WTC11 (cell line): ENCODE measurements around the gene CYP27A1. TPM values are rescaled to one million over a fixed set of nuclear protein-coding genes. Genes with fewer than 3 reads are reported as not detected.

Source experiments
- ATAC-seq: fragments of 200-7000 bp; cut with Tn5 transposase; 2 replicates; pipeline ENCODE4 v1.10.0; 2021; ENCODE audit warnings: mild to moderate bottlenecking, moderate library complexity
- CTCF ChIA-PET: fragments of 300-600 bp; sonication (Branson Sonifier 250); formaldehyde crosslinking; loops from one replicate; lab custom pipeline; 2021; ENCODE audit warnings: antibody characterized with exemption; lab: Charles Lee
- POLR2A ChIA-PET: fragments of 350-600 bp; sonication (Branson Sonifier 250); formaldehyde crosslinking; loops from one replicate; lab custom pipeline; 2021; ENCODE audit warnings: antibody characterized with exemption; lab: Charles Lee
- DNase-seq: peaks from one replicate; pipeline ENCODE4 v3.0.0; 2021; ENCODE audit warnings: low spot score
- H3K27ac Mint-ChIP-seq: 2 replicates; pipeline ENCODE4 v1.8.0; 2021; ENCODE audit warnings: mixed read lengths
- H3K27me3 Mint-ChIP-seq: 2 replicates; pipeline ENCODE4 v1.8.0; 2021; ENCODE audit warnings: low read depth, mild to moderate bottlenecking, moderate library complexity, mixed read lengths
- H3K36me3 Mint-ChIP-seq: 2 replicates; pipeline ENCODE4 v1.8.0; 2021; ENCODE audit warnings: mixed read lengths
- H3K4me1 Mint-ChIP-seq: 2 replicates; pipeline ENCODE4 v1.8.0; 2022; ENCODE audit warnings: mixed read lengths
- H3K4me3 Mint-ChIP-seq: 2 replicates; pipeline ENCODE4 v1.8.0; 2021; ENCODE audit warnings: mild to moderate bottlenecking, moderate library complexity, mixed read lengths
- H3K9me3 Mint-ChIP-seq: 2 replicates; pipeline ENCODE4 v1.8.0; 2021; ENCODE audit warnings: mixed read lengths
- CBFB ChIP-seq: sonication (generic); formaldehyde crosslinking; IDR thresholded peaks from 2 replicates; pipeline ENCODE4 v1.8.1; 2022; ENCODE audit warnings: mild to moderate bottlenecking, low read depth, missing genetic modification reagents
- CREB1 ChIP-seq: sonication (generic); formaldehyde crosslinking; IDR thresholded peaks from 2 replicates; pipeline ENCODE4 v1.8.0; 2023; ENCODE audit warnings: mild to moderate bottlenecking, missing genetic modification reagents
- EMX1 ChIP-seq: fragments of 250-450 bp; sonication (Bioruptor Pico); IDR thresholded peaks from 2 replicates; pipeline ENCODE4 v1.8.0; 2021; ENCODE audit warnings: mild to moderate bottlenecking
- ESRRA ChIP-seq: sonication (generic); formaldehyde crosslinking; IDR thresholded peaks from 2 replicates; pipeline ENCODE4 v1.8.1; 2022; ENCODE audit warnings: mild to moderate bottlenecking, missing genetic modification reagents, borderline replicate concordance
- HMGA2 ChIP-seq: fragments of 250-450 bp; sonication (Bioruptor Pico); IDR thresholded peaks from 2 replicates; pipeline ENCODE4 v1.4.0; 2021; ENCODE audit warnings: mild to moderate bottlenecking, moderate library complexity
- NFE2L1 ChIP-seq: sonication (generic); formaldehyde crosslinking; IDR thresholded peaks from 2 replicates; pipeline ENCODE4 v1.8.1; 2023; ENCODE audit warnings: missing genetic modification reagents
- NFYB ChIP-seq: sonication (generic); formaldehyde crosslinking; conservative IDR thresholded peaks from 2 replicates; pipeline ENCODE4 v1.8.0; 2022; ENCODE audit warnings: low read depth, missing genetic modification reagents
- NR2C2 ChIP-seq: sonication (generic); formaldehyde crosslinking; IDR thresholded peaks from 2 replicates; pipeline ENCODE4 v1.8.0; 2022; ENCODE audit warnings: mild to moderate bottlenecking, missing genetic modification reagents
- SMAD4 ChIP-seq: sonication (generic); formaldehyde crosslinking; IDR thresholded peaks from 2 replicates; pipeline ENCODE4 v1.8.0; 2022; ENCODE audit warnings: mild to moderate bottlenecking, missing genetic modification reagents
- SP1 ChIP-seq: sonication (generic); formaldehyde crosslinking; conservative IDR thresholded peaks from 2 replicates; pipeline ENCODE4 v1.8.1; 2022; ENCODE audit warnings: missing genetic modification reagents
- ZBTB21 ChIP-seq: sonication (generic); formaldehyde crosslinking; IDR thresholded peaks from 2 replicates; pipeline ENCODE4 v1.8.1; 2023; ENCODE audit warnings: mild to moderate bottlenecking, missing genetic modification reagents, borderline replicate concordance
- ZNF263 ChIP-seq: sonication (generic); formaldehyde crosslinking; IDR thresholded peaks from 2 replicates; pipeline ENCODE4 v1.8.1; 2022; ENCODE audit warnings: low read depth, mild to moderate bottlenecking, moderate library complexity, missing genetic modification reagents
- ZNF423 ChIP-seq: fragments of 250-450 bp; sonication (Bioruptor Pico); IDR thresholded peaks from 2 replicates; pipeline ENCODE4 v2.1.2; 2022; ENCODE audit warnings: mild to moderate bottlenecking, moderate library complexity
- total RNA-seq: library from RNA; stranded (reverse); gene quantifications from 3 replicates; pipeline ENCODE4 v1.2.3, GENCODE V29; 2021
- TF ChIP-seq, protein P1 (sequence below): fragments of 250-450 bp; sonication (Bioruptor Pico); conservative IDR thresholded peaks from 2 replicates; pipeline ENCODE4 v1.9.0; 2021; ENCODE audit warnings: mild to moderate bottlenecking
- TF ChIP-seq, protein P2 (sequence below): sonication (generic); formaldehyde crosslinking; IDR thresholded peaks from 2 replicates; pipeline ENCODE4 v1.8.0; 2023; ENCODE audit warnings: mild to moderate bottlenecking, missing genetic modification reagents
- TF ChIP-seq, protein P3 (sequence below): sonication (generic); formaldehyde crosslinking; IDR thresholded peaks from 2 replicates; pipeline ENCODE4 v1.8.0; 2022; ENCODE audit warnings: mild to moderate bottlenecking, missing genetic modification reagents
- TF ChIP-seq, protein P4 (sequence below): sonication (generic); formaldehyde crosslinking; IDR thresholded peaks from 2 replicates; pipeline ENCODE4 v1.8.1; 2023; ENCODE audit warnings: mild to moderate bottlenecking, missing genetic modification reagents
- TF ChIP-seq, protein P5 (sequence below): fragments of 250-450 bp; sonication (Bioruptor Pico); IDR thresholded peaks from 2 replicates; pipeline ENCODE4 v1.9.0; 2021; ENCODE audit warnings: mild to moderate bottlenecking
- TF ChIP-seq, protein P6 (sequence below): sonication (generic); formaldehyde crosslinking; conservative IDR thresholded peaks from 2 replicates; pipeline ENCODE4 v1.8.1; 2023; ENCODE audit warnings: mild to moderate bottlenecking, low read depth, missing genetic modification reagents, moderate library complexity
- TF ChIP-seq, protein P7 (sequence below): sonication (generic); formaldehyde crosslinking; IDR thresholded peaks from 2 replicates; pipeline ENCODE4 v1.8.1; 2023; ENCODE audit warnings: mild to moderate bottlenecking, missing genetic modification reagents, moderate library complexity

CYP27A1 gene
- total RNA-seq, 1 experiment from 2014 or later: 5.6 TPM

DNA sequence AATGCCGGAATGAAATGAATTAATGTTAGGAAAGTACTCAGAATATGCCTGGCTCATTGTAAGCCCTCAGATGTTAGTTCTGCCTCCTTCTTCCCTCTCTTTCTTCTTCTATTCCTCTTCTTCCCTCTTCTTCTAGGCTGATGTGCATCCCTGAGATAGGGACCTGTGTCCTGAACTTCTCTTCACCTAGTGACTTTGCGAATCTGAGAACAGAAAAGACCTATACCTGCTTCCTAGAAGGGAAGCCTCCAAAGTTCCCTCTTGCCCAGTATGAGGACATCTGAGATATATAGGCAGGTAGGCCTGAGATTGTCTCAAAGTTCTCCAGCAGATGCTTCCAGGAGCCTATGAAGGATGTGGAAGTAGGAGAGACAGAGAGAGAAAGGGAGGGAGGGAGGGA lies 8.1 kb upstream of the CYP27A1 start:
- no peak overlapping the region for H3K27ac Mint-ChIP-seq
- H3K4me1 Mint-ChIP-seq: no peaks in the 10 kb centered on the region
- no peak for TF ChIP-seq HMGA2 (CRISPR knock-in tag)
- no peak for TF ChIP-seq CBFB (CRISPR knock-in tag)
- TF ChIP-seq ESRRA (CRISPR knock-in tag): no peak
- TF ChIP-seq, protein P1, sequence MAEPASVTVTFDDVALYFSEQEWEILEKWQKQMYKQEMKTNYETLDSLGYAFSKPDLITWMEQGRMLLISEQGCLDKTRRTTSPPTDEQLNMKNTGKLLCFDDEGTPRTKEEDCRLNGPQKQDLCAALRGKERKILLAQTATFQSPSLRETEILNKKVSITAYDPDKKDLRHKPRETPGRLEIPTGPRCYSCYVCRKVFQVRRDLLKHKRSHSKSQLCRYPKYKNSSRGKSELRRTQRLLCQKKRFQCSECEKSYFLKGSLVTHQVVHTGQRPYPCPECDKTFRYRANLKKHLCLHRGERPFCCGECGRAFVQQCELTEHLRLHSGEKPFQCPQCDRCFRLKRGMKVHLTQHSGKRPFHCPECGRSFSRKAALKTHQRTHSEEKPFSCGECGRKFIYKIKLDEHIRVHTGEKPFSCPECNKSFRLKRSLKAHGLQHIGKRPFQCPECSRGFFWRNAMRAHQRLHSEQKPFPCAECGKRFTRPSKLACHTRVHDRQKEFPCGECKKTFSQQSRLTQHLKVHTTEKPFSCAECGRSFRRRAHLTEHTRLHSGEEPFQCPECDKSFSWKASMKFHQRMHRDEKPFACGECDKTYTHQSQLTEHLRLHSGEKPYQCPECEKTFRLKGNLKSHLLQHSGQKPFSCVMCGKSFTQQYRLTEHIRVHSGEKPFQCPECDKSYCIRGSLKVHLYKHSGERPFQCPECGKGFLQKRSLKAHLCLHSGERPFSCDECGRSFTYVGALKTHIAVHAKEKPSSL: no peak
- TF ChIP-seq ZBTB21 (CRISPR knock-in tag): no peak
- TF ChIP-seq, protein P2, sequence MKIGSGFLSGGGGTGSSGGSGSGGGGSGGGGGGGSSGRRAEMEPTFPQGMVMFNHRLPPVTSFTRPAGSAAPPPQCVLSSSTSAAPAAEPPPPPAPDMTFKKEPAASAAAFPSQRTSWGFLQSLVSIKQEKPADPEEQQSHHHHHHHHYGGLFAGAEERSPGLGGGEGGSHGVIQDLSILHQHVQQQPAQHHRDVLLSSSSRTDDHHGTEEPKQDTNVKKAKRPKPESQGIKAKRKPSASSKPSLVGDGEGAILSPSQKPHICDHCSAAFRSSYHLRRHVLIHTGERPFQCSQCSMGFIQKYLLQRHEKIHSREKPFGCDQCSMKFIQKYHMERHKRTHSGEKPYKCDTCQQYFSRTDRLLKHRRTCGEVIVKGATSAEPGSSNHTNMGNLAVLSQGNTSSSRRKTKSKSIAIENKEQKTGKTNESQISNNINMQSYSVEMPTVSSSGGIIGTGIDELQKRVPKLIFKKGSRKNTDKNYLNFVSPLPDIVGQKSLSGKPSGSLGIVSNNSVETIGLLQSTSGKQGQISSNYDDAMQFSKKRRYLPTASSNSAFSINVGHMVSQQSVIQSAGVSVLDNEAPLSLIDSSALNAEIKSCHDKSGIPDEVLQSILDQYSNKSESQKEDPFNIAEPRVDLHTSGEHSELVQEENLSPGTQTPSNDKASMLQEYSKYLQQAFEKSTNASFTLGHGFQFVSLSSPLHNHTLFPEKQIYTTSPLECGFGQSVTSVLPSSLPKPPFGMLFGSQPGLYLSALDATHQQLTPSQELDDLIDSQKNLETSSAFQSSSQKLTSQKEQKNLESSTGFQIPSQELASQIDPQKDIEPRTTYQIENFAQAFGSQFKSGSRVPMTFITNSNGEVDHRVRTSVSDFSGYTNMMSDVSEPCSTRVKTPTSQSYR: no peak
- no peak for TF ChIP-seq NFYB (CRISPR knock-in tag)
- TF ChIP-seq ZNF263 (CRISPR knock-in tag): no peak
- TF ChIP-seq, protein P3, sequence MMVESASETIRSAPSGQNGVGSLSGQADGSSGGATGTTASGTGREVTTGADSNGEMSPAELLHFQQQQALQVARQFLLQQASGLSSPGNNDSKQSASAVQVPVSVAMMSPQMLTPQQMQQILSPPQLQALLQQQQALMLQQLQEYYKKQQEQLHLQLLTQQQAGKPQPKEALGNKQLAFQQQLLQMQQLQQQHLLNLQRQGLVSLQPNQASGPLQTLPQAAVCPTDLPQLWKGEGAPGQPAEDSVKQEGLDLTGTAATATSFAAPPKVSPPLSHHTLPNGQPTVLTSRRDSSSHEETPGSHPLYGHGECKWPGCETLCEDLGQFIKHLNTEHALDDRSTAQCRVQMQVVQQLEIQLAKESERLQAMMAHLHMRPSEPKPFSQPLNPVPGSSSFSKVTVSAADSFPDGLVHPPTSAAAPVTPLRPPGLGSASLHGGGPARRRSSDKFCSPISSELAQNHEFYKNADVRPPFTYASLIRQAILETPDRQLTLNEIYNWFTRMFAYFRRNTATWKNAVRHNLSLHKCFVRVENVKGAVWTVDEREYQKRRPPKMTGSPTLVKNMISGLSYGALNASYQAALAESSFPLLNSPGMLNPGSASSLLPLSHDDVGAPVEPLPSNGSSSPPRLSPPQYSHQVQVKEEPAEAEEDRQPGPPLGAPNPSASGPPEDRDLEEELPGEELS (CRISPR knock-in tag): no peak
- TF ChIP-seq, protein P4, sequence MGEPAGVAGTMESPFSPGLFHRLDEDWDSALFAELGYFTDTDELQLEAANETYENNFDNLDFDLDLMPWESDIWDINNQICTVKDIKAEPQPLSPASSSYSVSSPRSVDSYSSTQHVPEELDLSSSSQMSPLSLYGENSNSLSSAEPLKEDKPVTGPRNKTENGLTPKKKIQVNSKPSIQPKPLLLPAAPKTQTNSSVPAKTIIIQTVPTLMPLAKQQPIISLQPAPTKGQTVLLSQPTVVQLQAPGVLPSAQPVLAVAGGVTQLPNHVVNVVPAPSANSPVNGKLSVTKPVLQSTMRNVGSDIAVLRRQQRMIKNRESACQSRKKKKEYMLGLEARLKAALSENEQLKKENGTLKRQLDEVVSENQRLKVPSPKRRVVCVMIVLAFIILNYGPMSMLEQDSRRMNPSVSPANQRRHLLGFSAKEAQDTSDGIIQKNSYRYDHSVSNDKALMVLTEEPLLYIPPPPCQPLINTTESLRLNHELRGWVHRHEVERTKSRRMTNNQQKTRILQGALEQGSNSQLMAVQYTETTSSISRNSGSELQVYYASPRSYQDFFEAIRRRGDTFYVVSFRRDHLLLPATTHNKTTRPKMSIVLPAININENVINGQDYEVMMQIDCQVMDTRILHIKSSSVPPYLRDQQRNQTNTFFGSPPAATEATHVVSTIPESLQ (CRISPR knock-in tag): no peak
- no peak for TF ChIP-seq EMX1 (CRISPR knock-in tag)
- no peak for TF ChIP-seq SP1 (CRISPR knock-in tag)
- no peak for TF ChIP-seq NR2C2 (CRISPR knock-in tag)
- no peak for TF ChIP-seq SMAD4 (CRISPR knock-in tag)
- TF ChIP-seq ZNF423: no peak
- TF ChIP-seq NFE2L1 (CRISPR knock-in tag): no peak
- TF ChIP-seq, protein P5, sequence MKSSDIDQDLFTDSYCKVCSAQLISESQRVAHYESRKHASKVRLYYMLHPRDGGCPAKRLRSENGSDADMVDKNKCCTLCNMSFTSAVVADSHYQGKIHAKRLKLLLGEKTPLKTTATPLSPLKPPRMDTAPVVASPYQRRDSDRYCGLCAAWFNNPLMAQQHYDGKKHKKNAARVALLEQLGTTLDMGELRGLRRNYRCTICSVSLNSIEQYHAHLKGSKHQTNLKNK (CRISPR knock-in tag): no peak
- peaks cover 14% of the 10 kb centered on the region for H3K27me3 Mint-ChIP-seq
- ATAC-seq (no peak), DNase-seq (no peak)
- H3K4me3 Mint-ChIP-seq: no peak overlapping the region
- CTCF ChIA-PET: no interaction called here
- POLR2A ChIA-PET: no interaction called here
- peaks cover 28% of the 10 kb centered on the region for H3K9me3 Mint-ChIP-seq
- H3K36me3 Mint-ChIP-seq: peaks cover 9% of the 10 kb centered on the region

DNA sequence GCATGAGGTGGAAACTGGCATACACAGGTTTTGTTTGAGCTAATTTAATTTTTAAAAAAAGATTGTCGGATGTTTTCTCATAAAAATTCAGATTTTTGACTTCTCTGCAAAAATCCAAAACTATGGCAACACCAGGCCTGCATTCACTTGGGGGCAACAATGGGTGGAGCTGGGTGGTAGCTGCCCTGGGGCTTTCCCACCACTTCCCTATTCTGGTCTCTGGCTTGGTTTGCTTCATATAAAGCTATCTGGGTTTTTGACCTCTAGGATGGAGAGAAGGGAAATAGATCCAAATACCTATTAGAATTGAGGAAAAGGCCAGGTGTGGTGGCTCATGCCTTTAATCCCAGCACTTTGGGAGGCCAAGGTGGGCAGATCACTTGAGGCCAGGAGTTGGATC lies 5.5 kb upstream of the CYP27A1 start:
- CTCF ChIA-PET: no interaction called here
- Mint-ChIP-seq H3K9me3 (peaks cover 28% of the 10 kb centered on the region), H3K4me1 (peaks cover 8% of the 10 kb centered on the region), H3K4me3 (no peak overlapping the region), H3K36me3 (peaks cover 9% of the 10 kb centered on the region), H3K27ac (no peak overlapping the region), H3K27me3 (peaks cover 27% of the 10 kb centered on the region)
- ATAC-seq: no peak
- POLR2A ChIA-PET: no interaction called here
- DNase-seq: no peak
- TF ChIP-seq, protein P6, sequence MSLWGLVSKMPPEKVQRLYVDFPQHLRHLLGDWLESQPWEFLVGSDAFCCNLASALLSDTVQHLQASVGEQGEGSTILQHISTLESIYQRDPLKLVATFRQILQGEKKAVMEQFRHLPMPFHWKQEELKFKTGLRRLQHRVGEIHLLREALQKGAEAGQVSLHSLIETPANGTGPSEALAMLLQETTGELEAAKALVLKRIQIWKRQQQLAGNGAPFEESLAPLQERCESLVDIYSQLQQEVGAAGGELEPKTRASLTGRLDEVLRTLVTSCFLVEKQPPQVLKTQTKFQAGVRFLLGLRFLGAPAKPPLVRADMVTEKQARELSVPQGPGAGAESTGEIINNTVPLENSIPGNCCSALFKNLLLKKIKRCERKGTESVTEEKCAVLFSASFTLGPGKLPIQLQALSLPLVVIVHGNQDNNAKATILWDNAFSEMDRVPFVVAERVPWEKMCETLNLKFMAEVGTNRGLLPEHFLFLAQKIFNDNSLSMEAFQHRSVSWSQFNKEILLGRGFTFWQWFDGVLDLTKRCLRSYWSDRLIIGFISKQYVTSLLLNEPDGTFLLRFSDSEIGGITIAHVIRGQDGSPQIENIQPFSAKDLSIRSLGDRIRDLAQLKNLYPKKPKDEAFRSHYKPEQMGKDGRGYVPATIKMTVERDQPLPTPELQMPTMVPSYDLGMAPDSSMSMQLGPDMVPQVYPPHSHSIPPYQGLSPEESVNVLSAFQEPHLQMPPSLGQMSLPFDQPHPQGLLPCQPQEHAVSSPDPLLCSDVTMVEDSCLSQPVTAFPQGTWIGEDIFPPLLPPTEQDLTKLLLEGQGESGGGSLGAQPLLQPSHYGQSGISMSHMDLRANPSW (CRISPR knock-in tag): no peak
- TF ChIP-seq CREB1 (CRISPR knock-in tag) (no peak), ZBTB21 (CRISPR knock-in tag) (no peak)
- TF ChIP-seq, protein P7, sequence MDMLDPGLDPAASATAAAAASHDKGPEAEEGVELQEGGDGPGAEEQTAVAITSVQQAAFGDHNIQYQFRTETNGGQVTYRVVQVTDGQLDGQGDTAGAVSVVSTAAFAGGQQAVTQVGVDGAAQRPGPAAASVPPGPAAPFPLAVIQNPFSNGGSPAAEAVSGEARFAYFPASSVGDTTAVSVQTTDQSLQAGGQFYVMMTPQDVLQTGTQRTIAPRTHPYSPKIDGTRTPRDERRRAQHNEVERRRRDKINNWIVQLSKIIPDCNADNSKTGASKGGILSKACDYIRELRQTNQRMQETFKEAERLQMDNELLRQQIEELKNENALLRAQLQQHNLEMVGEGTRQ (CRISPR knock-in tag): no peak
